Kidney epithelial cell (primary cell): Measurements from ENCODE around the gene IRAK4. TPM values are rescaled to one million over a fixed set of nuclear protein-coding genes. Genes with fewer than 3 reads are reported as not detected.

Experiments
- DNase-seq: peaks from one replicate; pipeline ENCODE4 v3.0.0-alpha.2; 2010; ENCODE audit warnings: low read depth
- H3K27me3 ChIP-seq: 2 replicates; pipeline ENCODE4 v1.6.0; 2011; ENCODE audit warnings: low read length; ENCODE audit not compliant: control insufficient read depth, insufficient read depth
- H3K36me3 ChIP-seq: 2 replicates; pipeline ENCODE4 v1.5.1; 2011; ENCODE audit warnings: low read length; ENCODE audit not compliant: control insufficient read depth, insufficient read depth
- H3K4me3 ChIP-seq: 2 replicates; pipeline ENCODE4 v1.5.1; 2011; ENCODE audit warnings: low read depth, mild to moderate bottlenecking, control low read depth, low read length
- total RNA-seq: library from RNA; depleted of rRNA; stranded (reverse); fragments of >200 nt; gene quantifications from 2 replicates; pipeline ENCODE4 v1.2.3, GENCODE V29; 2015
- TF ChIP-seq, protein P1 (sequence below): IDR thresholded peaks from 2 replicates; pipeline ENCODE4 v1.5.1; 2011; ENCODE audit warnings: mild to moderate bottlenecking, moderate library complexity, low read length, control low read depth, inconsistent platforms; ENCODE audit not compliant: insufficient read depth, poor library complexity, severe bottlenecking

The IRAK4 gene
- total RNA-seq, 1 donor from 2014 or later = 17.7 TPM

DNA sequence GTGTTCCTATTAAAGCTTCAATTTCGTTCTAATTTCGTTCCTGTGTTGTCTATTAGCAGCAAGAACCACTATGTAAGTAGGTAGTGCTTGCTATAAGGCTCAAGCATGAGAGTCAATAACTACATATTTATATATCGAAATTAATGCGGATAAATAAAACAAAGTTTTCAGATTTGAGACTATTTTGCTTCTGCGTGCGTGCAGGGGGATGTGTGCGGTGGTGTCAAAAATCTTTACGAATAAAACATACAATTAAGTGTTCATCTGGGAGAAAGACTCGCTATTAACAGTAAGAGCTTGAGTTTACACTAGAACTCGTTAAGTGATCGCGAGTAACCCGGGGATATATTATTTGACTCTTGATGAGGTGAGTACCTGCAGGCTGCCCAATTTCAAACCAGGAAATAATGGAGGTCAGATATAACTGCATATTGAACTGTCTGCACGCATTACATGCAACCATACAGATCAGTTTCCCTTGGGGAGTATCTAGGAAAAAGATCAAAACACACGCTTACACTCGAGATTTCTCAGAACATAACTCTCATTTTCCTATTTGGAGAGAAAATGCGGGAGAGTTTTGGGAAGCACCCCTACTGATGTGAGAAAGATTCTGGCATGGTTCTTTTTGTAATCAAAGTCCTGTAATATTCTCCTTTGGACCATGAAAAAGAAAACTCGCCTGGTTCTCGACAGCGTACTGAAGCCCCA is 46.6 kb downstream of the IRAK4 start:
- H3K36me3 ChIP-seq = no peaks in the 10 kb centered on the region
- H3K27me3 ChIP-seq = no peaks in the 10 kb centered on the region
- no peak for DNase-seq
- TF ChIP-seq, protein P1, sequence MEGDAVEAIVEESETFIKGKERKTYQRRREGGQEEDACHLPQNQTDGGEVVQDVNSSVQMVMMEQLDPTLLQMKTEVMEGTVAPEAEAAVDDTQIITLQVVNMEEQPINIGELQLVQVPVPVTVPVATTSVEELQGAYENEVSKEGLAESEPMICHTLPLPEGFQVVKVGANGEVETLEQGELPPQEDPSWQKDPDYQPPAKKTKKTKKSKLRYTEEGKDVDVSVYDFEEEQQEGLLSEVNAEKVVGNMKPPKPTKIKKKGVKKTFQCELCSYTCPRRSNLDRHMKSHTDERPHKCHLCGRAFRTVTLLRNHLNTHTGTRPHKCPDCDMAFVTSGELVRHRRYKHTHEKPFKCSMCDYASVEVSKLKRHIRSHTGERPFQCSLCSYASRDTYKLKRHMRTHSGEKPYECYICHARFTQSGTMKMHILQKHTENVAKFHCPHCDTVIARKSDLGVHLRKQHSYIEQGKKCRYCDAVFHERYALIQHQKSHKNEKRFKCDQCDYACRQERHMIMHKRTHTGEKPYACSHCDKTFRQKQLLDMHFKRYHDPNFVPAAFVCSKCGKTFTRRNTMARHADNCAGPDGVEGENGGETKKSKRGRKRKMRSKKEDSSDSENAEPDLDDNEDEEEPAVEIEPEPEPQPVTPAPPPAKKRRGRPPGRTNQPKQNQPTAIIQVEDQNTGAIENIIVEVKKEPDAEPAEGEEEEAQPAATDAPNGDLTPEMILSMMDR = no peak
- peak overlapping the region; percentile 89 for H3K4me3 ChIP-seq

DNA sequence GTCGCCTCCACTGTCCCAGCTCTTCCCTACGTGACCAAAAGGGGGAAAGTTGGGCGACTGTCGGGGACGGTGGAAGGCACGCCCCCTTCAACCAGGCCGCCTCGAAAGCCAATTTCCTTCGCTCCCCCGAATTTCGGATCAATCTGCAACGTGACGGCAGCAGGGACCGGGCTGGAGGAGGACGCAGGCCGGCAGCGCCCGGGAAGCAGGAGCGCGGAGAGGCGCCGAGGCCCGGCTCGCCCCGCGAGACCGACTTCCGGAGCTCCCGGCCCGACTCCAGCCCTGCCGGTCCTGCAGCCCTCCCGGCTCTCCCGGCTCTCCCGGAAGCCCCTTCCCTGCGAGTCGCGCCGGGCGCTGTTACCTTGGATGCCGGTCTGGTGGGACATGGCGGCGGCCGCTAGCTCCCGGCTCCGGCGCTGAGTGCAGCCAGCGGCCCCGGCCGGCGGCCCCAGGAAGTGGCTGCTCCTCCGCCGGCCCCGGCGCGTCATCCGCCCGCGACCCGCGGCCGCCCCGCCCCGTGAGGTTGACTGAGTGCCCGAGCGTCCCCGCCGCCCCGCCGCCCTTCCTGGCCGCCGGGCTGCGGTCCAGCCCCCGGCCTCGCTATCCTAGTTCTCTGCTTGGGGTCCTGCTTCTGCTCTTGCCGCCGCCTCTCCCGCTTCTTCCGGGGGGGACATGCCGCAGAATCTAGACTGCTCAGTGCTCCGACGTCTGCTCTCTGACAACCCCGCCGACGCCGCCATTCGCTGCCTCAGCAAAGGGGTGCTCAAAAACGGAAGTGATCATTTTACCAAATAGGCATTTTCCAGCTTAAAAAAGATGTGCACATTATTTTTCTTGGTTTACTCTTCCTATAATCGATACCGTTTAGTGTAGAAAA is 47.3 kb downstream of the IRAK4 start, which contains the start of gene TWF1:
Gene TWF1 (minus strand): TSS at position 458 of the 877 bp plus-strand sequence. CDS start 72 bp downstream, at position 386.
- Histone ChIP-seq H3K4me3 (peak within 1 kb of the TSS; percentile 89), H3K36me3 (no peaks in the 10 kb centered on the region), H3K27me3 (no peaks in the 10 kb centered on the region)
- DNase-seq = no peak
- TF ChIP-seq, protein P1 = peak; percentile 38

DNA sequence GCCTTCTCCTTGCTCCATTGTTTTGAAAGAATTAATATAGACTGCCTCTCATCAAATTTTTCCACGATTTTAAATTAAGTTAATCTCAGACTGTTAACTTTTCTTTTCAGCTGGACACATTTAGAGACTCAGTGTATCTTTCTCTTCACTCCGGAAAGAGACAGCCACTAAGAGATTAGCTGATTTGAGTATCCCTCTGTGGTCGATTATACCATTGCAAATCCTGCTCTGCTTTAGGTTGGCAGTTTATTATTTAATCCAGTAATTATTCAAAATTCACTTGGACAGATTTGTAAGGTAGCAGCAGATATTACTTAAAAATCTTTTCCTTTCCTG is 48.0 kb downstream of the IRAK4 start:
- TF ChIP-seq, protein P1 = no peak
- H3K4me3 ChIP-seq = peak overlapping the region; percentile 89
- no peaks in the 10 kb centered on the region for H3K36me3 ChIP-seq
- DNase-seq = no peak
- no peaks in the 10 kb centered on the region for H3K27me3 ChIP-seq

DNA sequence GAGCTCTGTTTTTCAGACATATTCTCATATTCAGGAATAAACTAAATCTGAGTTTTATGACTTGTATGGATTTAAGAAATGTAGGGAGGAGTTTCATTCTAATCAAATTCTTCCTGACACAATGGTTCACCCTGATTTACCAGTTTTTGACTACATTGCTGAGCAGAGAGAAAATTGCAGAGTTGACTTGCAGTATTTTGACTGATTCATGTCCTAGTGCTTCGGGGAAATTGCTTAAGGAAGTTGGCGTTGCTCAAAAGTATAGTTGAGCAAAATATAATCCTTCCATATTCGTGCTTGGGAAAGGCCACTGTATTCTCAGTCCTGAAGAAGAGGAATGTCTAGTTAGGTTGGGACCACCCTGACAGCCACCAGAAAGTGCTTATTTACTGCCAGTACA is 48.6 kb downstream of the IRAK4 start:
- no peak overlapping the region for H3K4me3 ChIP-seq
- no peak for DNase-seq
- no peaks in the 10 kb centered on the region for H3K27me3 ChIP-seq
- TF ChIP-seq, protein P1 = no peak
- no peaks in the 10 kb centered on the region for H3K36me3 ChIP-seq

DNA sequence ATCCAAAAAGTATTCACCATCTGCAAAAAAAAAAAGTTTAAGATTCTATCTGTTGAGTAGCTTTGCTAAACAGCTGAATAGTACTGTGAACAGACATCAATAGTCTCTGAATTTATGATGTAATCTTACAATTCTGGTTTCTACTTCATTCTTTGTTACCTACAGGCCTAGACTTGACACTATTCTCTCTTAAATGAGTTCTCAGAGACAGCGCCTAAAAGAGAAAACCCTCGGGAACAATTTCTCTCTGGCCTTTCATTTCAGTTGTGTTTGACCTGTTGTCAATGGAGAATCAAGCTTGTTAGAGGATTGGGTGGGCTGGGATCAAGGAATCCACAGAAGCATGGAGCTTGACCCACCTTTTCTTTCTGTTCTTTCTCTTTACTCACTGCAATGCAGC is 53.3 kb downstream of the IRAK4 start:
- no peak for DNase-seq
- TF ChIP-seq, protein P1 = no peak
- H3K4me3 ChIP-seq = no peak overlapping the region
- H3K36me3 ChIP-seq = no peaks in the 10 kb centered on the region
- no peaks in the 10 kb centered on the region for H3K27me3 ChIP-seq
